Ovary (tissue), 9 donors: ENCODE measurements around the gene TLE7. TPM values are rescaled to one million over a fixed set of nuclear protein-coding genes. Genes with fewer than 3 reads are reported as not detected.
A peak's percentile ranks its signal among the peaks of the same experiment; 100 is the strongest.

Source experiments
- DNase-seq, 5 donors: peaks; one replicate each; pipeline ENCODE4 v3.0.0-alpha.2; 2019 to 2020
- H3K27ac ChIP-seq, 2 donors: fragments of 200-600 bp; one replicate each; pipeline versions ENCODE4 v1.5.1 to v1.8.0; 2019 to 2022
- H3K27me3 ChIP-seq: fragments of 200-600 bp; one replicate; pipeline ENCODE4 v1.8.0; 2022
- H3K36me3 ChIP-seq: fragments of 200-600 bp; sonication (generic); one replicate; pipeline ENCODE4 v1.5.1; 2019
- H3K4me1 ChIP-seq: one replicate; pipeline ENCODE4 v1.8.1; 2013; ENCODE audit warnings: mild to moderate bottlenecking, moderate library complexity; ENCODE audit not compliant: insufficient read depth
- H3K4me3 ChIP-seq: fragments of 200-600 bp; sonication (generic); one replicate; pipeline ENCODE4 v1.5.1; 2017
- H3K9me3 ChIP-seq, 2 donors: fragments of 200-600 bp in 1 of 2; sonication (generic) in 1 of 2; one replicate each; pipeline versions ENCODE4 v1.5.1 to v1.8.1; 2013 to 2019; ENCODE audit warnings: mild to moderate bottlenecking in 1 of 2, moderate library complexity in 1 of 2
- CTCF ChIP-seq, 3 donors: fragments of 450-650 bp in 2 of 3; fragments of 200-600 bp in 1 of 3; IDR thresholded peaks; one replicate each; pipeline versions ENCODE4 v1.5.1 to v1.8.0; 2016 to 2022; ENCODE audit warnings: antibody characterized with exemption in 3 of 3, mild to moderate bottlenecking in 1 of 3
- EP300 ChIP-seq: sonication (generic); formaldehyde crosslinking; IDR thresholded peaks from one replicate; pipeline ENCODE4 v1.6.1; 2017; ENCODE audit warnings: antibody characterized with exemption
- POLR2A ChIP-seq: fragments of 450-650 bp; IDR thresholded peaks from one replicate; pipeline ENCODE4 v1.6.1; 2017; ENCODE audit warnings: antibody characterized with exemption, mild to moderate bottlenecking, moderate library complexity
- WGBS, 3 donors: extraction: QIAGEN DNeasy Blood & Tissue Kit in 1 of 3; methylation state at CpG; one replicate each; pipeline versions ENCODE4 v1.1.5 to v1.1.7; 2013 to 2017; 5-methylcytosine and 5-hydroxymethylcytosine counted together
- intact Hi-C, 4 donors: fragments of 100-400 bp; cut with DNase I; formaldehyde crosslinking; loops; one replicate each; pipeline versions ENCODE4 v1.11.0 to v1.15.1; 2022 to 2023
- polyA plus RNA-seq, 2 donors: library from polyadenylated mRNA; stranded (reverse); fragments of 200-250 nt in 1 of 2; fragments of 350-450 nt in 1 of 2; fragmentation: Illumina TruSeq in 1 of 2; extraction: RNeasy Lipid Tissue Mini Kit (QIAGEN cat#74804) in 1 of 2; gene quantifications; one replicate each; pipeline ENCODE4 v1.2.3, GENCODE V29; 2013 to 2014
- total RNA-seq, 7 donors: library from RNA; depleted of rRNA in 2 of 7; stranded (reverse); fragments of >200 nt in 2 of 7; fragmentation: NEBNext Ultra II Directional in 3 of 7; extraction: Animal tissue kit (Norgen Biotek cat#: 25700) in 3 of 7; gene quantifications; one replicate each; pipeline versions ENCODE4 v1.1.0 to v1.2.4, GENCODE V29; 2016 to 2023
- donor health status: DM: no; HTN: no; CAD: no; lungs with moderate emphysema.
- donor health status: DM: no; HTN: no; CAD: no.
- donor health status: Bipolar disorder and iron deficiency.
- donor health status: DM: yes; HTN: yes; CAD: no.
- donor health status: DM: no; HTN: no; CAD: no.
- donor health status: DM: yes; HTN: yes; CAD: no.

Gene TLE7
- total and polyA plus RNA-seq, 9 donors = 0.10 TPM; not detected in 8

DNA sequence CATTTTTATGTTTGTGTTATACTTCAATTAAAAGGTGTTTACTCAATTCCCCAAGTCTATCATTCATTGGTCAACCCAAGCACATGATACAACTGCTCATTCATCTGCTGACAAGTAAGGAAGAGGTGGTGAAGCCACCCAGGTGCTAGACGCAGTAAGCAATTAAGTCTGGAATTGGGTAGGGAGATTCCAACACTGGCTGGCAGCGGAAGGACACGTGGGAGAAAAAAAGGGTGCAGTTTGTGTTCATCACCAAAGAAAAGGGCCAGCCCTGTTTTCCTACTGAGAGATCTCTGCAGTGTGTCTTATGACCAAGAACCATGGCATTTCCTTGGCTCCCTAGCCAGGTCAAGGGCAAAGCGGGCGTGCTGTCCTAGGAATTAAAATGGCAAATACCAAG is 32.0 kb upstream of the TLE7 start:
- intact Hi-C loops = no loop called here
- H3K27ac ChIP-seq = no peak overlapping the region
- WGBS, 3 donors = 86 to 90% (median 89%) methylated on average over 5 of the region's 5 CpGs

DNA sequence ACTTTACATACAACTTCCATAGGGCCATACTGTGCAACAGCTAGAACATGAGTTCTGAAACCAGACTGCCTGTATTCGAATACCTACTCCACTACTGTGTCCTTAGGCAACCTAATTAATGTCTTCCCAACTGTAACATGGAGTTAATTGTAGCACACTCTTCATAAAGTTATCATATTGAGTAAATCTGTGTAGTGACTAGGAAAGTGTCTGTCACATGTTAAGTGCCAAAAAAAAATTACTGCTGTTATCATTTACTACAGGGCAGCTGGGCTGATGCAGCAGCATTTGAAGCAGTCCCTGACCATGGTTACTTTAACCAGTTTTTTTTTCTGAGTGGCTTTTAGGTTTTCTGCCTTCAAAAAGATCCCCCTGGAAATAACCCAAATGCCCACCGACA is 31.1 kb upstream of the TLE7 start:
- H3K27me3 ChIP-seq = no peaks in the 10 kb centered on the region
- H3K36me3 ChIP-seq = no peaks in the 10 kb centered on the region
- DNase-seq = no peak
- H3K4me1 ChIP-seq = no peaks in the 10 kb centered on the region
- H3K27ac ChIP-seq = no peak overlapping the region
- intact Hi-C loops = no loop called here
- no peaks in the 10 kb centered on the region for H3K9me3 ChIP-seq
- H3K4me3 ChIP-seq = no peak overlapping the region
- WGBS, 3 donors = 92 to 99% (median 94%) methylated on average over 2 of the region's 2 CpGs
- TF ChIP-seq CTCF (IDR thresholded peaks at IDR 0.05) (no peak), POLR2A (no peak), EP300 (no peak)

More for the DNA sequence above, 32.0 kb upstream of the TLE7 start:
- Histone ChIP-seq H3K4me3 (no peak overlapping the region), H3K9me3 (no peaks in the 10 kb centered on the region), H3K27me3 (no peaks in the 10 kb centered on the region), H3K36me3 (no peaks in the 10 kb centered on the region), H3K4me1 (no peaks in the 10 kb centered on the region)
- TF ChIP-seq EP300 = no peak
- TF ChIP-seq CTCF (IDR thresholded peaks at IDR 0.05) = no peak
- no peak for TF ChIP-seq POLR2A
- DNase-seq = no peak

DNA sequence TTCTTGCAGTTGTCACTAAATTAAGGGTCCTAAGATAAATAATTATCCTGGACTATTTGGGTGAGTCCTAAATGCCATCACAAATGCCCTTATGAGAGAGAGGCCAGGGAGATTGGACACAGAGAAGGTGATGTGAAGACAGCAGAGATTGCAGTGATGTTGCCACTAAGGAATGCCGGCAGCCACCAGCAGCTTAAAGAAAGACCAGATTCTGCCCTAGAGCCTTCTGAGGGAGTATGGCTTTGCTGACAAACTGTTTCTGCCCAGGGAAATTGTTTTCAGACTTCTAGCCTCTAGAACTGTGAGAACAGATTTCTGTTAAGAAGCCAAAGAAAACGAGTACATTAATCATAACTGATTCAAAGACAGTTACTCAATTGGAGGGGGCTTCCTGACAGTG is 30.2 kb upstream of the TLE7 start:
- H3K4me3 ChIP-seq = no peak overlapping the region
- intact Hi-C loops = no loop called here
- H3K27ac ChIP-seq = no peak overlapping the region
- TF ChIP-seq CTCF (IDR thresholded peaks at IDR 0.05) = no peak
- TF ChIP-seq EP300 = no peak
- no peak for TF ChIP-seq POLR2A
- no peaks in the 10 kb centered on the region for H3K4me1 ChIP-seq
- H3K27me3 ChIP-seq = no peaks in the 10 kb centered on the region
- DNase-seq = no peak
- no peaks in the 10 kb centered on the region for H3K36me3 ChIP-seq
- 68 to 76% (median 74%) methylated on average over 2 of the region's 2 CpGs for WGBS, 3 donors
- H3K9me3 ChIP-seq = no peaks in the 10 kb centered on the region

- H3K4me3 ChIP-seq = no peak overlapping the region
These were observed 26.0 kb upstream of the TLE7 start for GRCh38 chr16:71467810-71468209.

More at GRCh38 chr16:71467810-71468209, 26.0 kb upstream of the TLE7 start:
- Histone ChIP-seq H3K36me3 (no peaks in the 10 kb centered on the region), H3K4me1 (no peaks in the 10 kb centered on the region), H3K27ac (no peak overlapping the region), H3K27me3 (no peaks in the 10 kb centered on the region), H3K9me3 (no peaks in the 10 kb centered on the region)
- WGBS, 3 donors = 21 to 28% (median 23%) methylated on average over 9 of the region's 9 CpGs
- intact Hi-C loops = no loop called here
- TF ChIP-seq POLR2A (no peak), CTCF (IDR thresholded peaks at IDR 0.05) (no peak), EP300 (no peak)
- peak in 4 of 5 donors; percentile 16 to 37 (median 34) for DNase-seq
